Measurements from ENCODE around the gene CTXN1.

The CTXN1 gene

GRCh38 chr19:7916103-7916954 lies 9.6 kb downstream of the CTXN1 start:
- TF ChIP-seq GATA2 (IDR thresholded peaks at IDR 0.05; ENCODE audit: low read depth, low read length), result no peak
- TF ChIP-seq GATA3 (IDR thresholded peaks at IDR 0.05; ENCODE audit: low read depth, low read length), result no peak

GRCh38 chr19:7915250-7916102 lies 10.5 kb downstream of the CTXN1 start:
- TF ChIP-seq GATA3 (IDR thresholded peaks at IDR 0.05; ENCODE audit: low read depth, low read length) (no peak), GATA2 (IDR thresholded peaks at IDR 0.05; ENCODE audit: low read depth, low read length) (no peak)

DNA sequence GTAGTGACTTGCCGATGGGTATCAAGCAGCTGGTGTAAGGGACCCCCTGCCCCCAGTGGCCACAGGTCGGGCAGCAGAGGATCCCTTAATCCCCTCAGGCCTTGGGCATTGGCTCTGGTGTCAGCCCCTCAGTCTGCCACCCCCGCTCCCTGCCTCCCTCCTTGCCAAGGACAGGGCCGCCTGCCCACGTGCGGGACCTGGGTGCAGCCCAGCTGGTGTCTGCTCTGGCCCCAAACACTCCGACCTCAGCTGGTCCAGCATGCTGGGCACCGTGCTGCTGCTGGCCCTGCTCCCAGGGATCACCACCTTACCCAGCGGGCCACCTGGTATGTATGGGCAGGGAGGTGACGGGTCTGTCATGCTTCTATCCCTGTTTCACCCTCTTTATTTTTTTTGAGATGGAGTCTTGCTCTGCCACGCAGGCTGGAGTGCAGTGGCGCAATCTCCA lies 11.3 kb downstream of the CTXN1 start, which contains the start of gene TGFBR3L:
TGFBR3L (plus strand) TSS at position 233 of the 448 bp plus-strand sequence.
- TF ChIP-seq GATA2 (IDR thresholded peaks at IDR 0.05; ENCODE audit: low read depth, low read length) (no peak), GATA3 (IDR thresholded peaks at IDR 0.05; ENCODE audit: low read depth, low read length) (no peak)

DNA sequence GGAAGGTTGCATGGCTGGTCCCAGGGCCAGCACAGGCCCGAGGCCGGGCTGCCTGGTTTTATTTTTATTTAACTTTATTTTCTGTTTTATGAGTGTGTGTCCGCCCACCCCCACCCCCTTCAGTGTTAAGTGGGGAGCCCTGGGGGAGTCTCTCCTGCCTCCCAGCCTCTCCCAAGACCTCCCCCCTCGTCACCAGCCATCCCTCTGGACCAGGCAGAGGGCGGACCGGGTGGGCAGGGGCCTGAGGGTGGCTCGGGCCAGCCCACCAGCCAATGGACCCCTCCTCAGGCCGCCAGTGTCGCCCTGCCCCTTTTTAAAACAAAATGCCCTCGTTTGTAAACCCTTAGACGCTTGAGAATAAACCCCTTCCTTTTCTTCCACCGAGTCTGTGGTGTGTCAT lies 11.8 kb downstream of the CTXN1 start:
- TF ChIP-seq GATA2 (IDR thresholded peaks at IDR 0.05; ENCODE audit: low read depth, low read length) (no peak), GATA3 (IDR thresholded peaks at IDR 0.05; ENCODE audit: low read depth, low read length) (no peak)

- TF ChIP-seq GATA2 (IDR thresholded peaks at IDR 0.05; ENCODE audit: low read depth, low read length) (no peak), GATA3 (IDR thresholded peaks at IDR 0.05; ENCODE audit: low read depth, low read length) (no peak)
Observed at GRCh38 chr19:7913652-7914051, 12.3 kb downstream of the CTXN1 start.

DNA sequence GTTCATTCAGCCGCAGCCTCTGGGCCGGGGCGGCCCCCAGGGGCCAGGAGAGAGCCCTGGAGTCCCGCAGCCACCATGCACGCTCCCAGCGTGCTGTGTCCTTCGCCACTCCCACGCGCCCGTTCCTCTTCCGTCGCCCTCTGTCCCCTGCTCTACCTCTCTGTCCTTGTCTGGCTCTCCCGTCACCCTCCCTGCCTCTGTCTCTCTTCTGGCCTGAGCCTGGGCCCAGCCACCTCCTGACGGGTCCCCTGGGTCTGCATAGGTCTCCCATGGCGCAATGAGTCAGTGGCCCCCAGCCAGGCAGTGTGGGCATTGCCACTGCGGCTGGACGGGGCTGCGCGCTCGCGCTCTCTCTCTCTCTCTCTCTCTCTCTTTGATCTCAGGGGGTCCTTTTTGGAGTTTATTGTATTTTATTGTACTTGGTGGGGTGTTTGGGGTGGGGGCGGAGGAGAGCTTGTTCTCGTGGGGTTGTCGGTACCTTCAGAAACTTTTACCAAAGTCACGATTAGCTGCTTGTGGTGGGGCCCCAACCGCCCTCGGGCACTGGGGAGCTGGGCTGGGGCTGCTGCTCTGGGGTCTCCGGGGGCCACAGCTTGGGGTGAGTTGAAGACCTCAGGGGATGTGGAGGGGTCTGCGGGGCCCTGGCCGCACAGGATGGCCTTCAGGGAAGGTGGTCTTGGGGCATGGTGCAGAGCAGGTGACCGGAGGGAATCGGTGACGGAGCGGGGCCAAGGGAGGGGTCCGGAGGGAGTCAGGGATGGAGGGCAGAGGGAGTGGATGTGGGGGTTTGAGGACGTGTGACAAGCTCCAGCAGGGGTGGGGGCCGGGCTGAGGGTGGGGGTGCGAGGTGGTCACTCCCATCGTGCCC lies 13.0 kb downstream of the CTXN1 start:
- TF ChIP-seq GATA2 (IDR thresholded peaks at IDR 0.05; ENCODE audit: low read depth, low read length) (no peak), GATA3 (IDR thresholded peaks at IDR 0.05; ENCODE audit: low read depth, low read length) (no peak)

DNA sequence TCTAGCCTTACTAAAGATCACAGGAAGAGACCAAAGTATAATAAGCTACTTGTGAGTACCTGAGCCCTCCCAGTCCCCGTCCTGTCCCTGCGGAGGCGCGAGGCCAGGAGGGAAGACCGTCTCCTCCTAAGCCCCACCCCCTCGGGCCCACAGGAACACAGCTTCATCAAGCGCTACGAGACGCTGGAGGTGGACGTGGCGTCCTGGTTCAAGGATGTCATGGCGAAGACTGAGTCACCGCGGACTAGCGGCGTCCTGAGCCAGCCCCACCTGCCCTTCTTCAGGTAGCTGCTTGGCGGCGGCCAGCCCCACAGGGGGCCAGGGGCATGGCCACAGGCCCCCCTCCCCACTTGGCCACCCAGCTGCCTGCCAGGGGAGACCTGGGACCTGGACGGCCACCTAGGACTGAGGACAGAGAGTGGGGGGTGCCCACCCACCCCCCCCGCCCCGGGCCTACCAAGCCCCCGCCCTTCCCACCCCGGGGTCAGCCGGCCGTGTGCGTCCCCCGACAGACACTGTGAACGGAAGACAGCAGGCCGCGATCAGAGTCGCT lies 13.7 kb downstream of the CTXN1 start:
- no peak for TF ChIP-seq GATA2 (IDR thresholded peaks at IDR 0.05; ENCODE audit: low read depth, low read length)

DNA sequence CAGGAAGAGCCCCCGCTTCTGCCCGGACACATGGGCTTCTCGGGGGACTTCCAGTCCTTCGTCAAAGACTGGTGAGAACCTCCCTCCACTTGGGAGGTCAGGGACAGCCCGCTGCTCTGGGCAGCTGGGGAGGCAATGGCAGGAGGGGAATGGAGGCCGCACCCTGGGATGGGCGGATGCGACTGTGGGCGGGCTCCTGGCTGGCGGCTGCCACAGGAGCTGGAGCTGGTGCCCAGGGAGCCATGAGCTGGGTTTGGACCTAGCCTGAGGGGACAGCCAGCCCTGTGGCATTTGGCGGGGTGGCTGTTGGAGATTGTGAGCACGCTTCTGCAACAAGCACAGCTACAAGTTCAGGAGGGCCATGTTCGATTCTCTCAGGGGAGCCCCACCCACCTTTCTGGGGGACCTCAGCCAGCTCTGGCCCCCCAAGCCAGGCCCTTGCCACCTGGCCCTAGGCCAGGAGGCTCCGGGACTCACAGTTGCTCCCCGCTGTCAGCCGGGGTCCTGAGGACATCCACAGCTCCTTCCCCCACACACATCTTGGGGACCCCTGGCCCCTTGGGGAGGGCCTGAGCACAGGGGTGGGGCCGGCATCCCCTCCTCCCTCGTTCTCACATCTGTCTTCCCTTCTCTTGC lies 14.3 kb downstream of the CTXN1 start:
- TF ChIP-seq GATA2 (IDR thresholded peaks at IDR 0.05; ENCODE audit: low read depth, low read length) (no peak), GATA3 (IDR thresholded peaks at IDR 0.05; ENCODE audit: low read depth, low read length) (no peak)

GRCh38 chr19:7910321-7911161 lies 15.4 kb downstream of the CTXN1 start:
- TF ChIP-seq GATA3 (IDR thresholded peaks at IDR 0.05; ENCODE audit: low read depth, low read length), result no peak

DNA sequence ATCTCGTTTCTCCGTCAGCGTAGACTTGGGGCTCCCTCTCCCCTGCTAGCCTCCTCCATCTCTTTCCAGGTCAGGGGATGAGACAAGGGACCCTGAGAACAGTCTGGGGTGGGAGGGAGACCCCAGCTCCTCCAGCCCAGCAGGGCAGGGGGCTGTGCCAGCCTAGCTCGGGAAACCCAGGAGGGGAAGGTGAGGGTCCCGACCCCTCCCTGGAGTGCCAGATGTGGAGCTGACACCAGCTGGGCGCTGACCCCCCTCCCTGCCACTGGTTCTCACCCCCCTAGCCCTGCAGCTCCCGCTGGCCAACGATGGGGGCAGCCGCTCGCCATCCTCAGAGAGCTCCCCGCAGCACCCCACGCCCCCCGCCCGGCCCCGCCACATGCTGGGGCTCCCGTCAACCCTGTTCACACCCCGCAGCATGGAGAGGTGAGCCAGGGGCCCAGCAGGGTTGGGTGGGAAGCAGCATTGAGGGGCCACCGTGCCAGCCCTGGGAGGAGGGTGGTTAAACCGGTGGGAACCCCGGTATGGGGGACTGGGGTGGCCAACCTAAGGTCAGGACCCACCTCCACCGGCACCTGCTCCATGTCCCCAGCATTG lies 16.4 kb downstream of the CTXN1 start:
- TF ChIP-seq GATA3 (IDR thresholded peaks at IDR 0.05; ENCODE audit: low read depth, low read length) (no peak), GATA2 (IDR thresholded peaks at IDR 0.05; ENCODE audit: low read depth, low read length) (no peak)

GRCh38 chr19:7908742-7909461 lies 17.0 kb downstream of the CTXN1 start:
- TF ChIP-seq GATA3 (IDR thresholded peaks at IDR 0.05; ENCODE audit: low read depth, low read length) (no peak), GATA2 (IDR thresholded peaks at IDR 0.05; ENCODE audit: low read depth, low read length) (no peak)
